Activated CD8-positive, alpha-beta T cell treated with anti-CD3 and anti-CD28 coated beads, Interleukin-2, amount 10 ng/mL, durations not matched to agents 7 days and 5 days (primary cell): ENCODE measurements around the gene ADK. TPM values are rescaled to one million over a fixed set of nuclear protein-coding genes. Genes with fewer than 3 reads are reported as not detected.
"Not testable (repeated sequence)": the region's sequence is repeated elsewhere in the genome, so short reads cannot be mapped to it uniquely, and the experiment has no call there.

ENCODE experiments used
- ATAC-seq: fragments of 150-1000 bp; cut with Tn5 transposase; one replicate; pipeline ENCODE4 v1.10.0; 2021; ENCODE audit warnings: moderate library complexity
- CTCF ChIA-PET: fragments of 350-600 bp; sonication (Branson Sonifier 250); formaldehyde crosslinking; loops from one replicate; lab custom pipeline; 2021; ENCODE audit warnings: antibody characterized with exemption; lab: Charles Lee
- POLR2A ChIA-PET: fragments of 350-600 bp; sonication (Branson Sonifier 250); formaldehyde crosslinking; loops from one replicate; lab custom pipeline; 2021; ENCODE audit warnings: antibody characterized with exemption; lab: Charles Lee
- DNase-seq: peaks from one replicate; pipeline ENCODE4 v3.0.0-alpha.2; 2020
- H3K27ac Mint-ChIP-seq: one replicate; pipeline ENCODE4 v1.8.0; 2021; ENCODE audit warnings: mild to moderate bottlenecking, mixed read lengths
- H3K27me3 Mint-ChIP-seq: one replicate; pipeline ENCODE4 v1.8.0; 2021; ENCODE audit warnings: low read depth, mixed read lengths
- H3K36me3 Mint-ChIP-seq: one replicate; pipeline ENCODE4 v1.8.0; 2021; ENCODE audit warnings: low read depth, mixed read lengths
- H3K4me1 Mint-ChIP-seq: one replicate; pipeline ENCODE4 v1.8.0; 2021; ENCODE audit warnings: low read depth, mixed read lengths
- H3K4me3 Mint-ChIP-seq: one replicate; pipeline ENCODE4 v1.8.0; 2021; ENCODE audit warnings: mild to moderate bottlenecking, mixed read lengths
- H3K9me3 Mint-ChIP-seq: one replicate; pipeline ENCODE4 v1.8.0; 2022; ENCODE audit warnings: mixed read lengths; ENCODE audit not compliant: insufficient read depth
- total RNA-seq, 2 experiments: library from RNA; stranded (reverse); gene quantifications; one replicate each; pipeline ENCODE4 v1.2.3, GENCODE V29; 2021

Gene ADK
- total RNA-seq, 2 experiments from 2014 or later: 40.2 to 42.1 TPM

GRCh38 chr10:74188617-74189016 is 37.6 kb downstream of the ADK start:
- DNase-seq, H3K36me3 Mint-ChIP-seq, H3K27me3 Mint-ChIP-seq, ATAC-seq, H3K9me3 Mint-ChIP-seq, H3K27ac Mint-ChIP-seq, H3K4me3 Mint-ChIP-seq: not testable (repeated sequence)
- POLR2A ChIA-PET: interaction anchor here (2.3 to 2.6 kb wide), 2 partner anchors 11 to 37 kb away, joined by 9 to 16 read pairs; partner anchors contain the start of genes ADK and AP3M1
- peaks cover 33% of the 10 kb centered on the region for H3K4me1 Mint-ChIP-seq
- CTCF ChIA-PET: interaction anchor here (1.3 to 2.1 kb wide), 2 partner anchors 9 to 11 kb away, joined by 4 to 11 read pairs; no protein-coding TSS in a partner anchor

GRCh38 chr10:74189999-74190421 is 39.0 kb downstream of the ADK start:
- Mint-ChIP-seq H3K4me3 (peak overlapping the region; percentile 61), H3K4me1 (peaks cover 45% of the 10 kb centered on the region), H3K27me3 (no peaks in the 10 kb centered on the region), H3K9me3 (peaks cover under 1% of the 10 kb centered on the region), H3K36me3 (peaks cover 5% of the 10 kb centered on the region), H3K27ac (peak overlapping the region; percentile 89)
- ATAC-seq: peak; percentile 87
- CTCF ChIA-PET: interaction anchor here (0.8 to 3.3 kb wide), 10 partner anchors 10 to 1040 kb away, joined by 3 to 18 read pairs (median 4); partner anchors contain the start of gene AP3M1
- POLR2A ChIA-PET: interaction anchor here (0.6 to 2.6 kb wide), 4 partner anchors 13 to 47 kb away, joined by 3 to 16 read pairs (median 7); partner anchors contain the start of genes ADK and AP3M1
- DNase-seq: peak; percentile 51

GRCh38 chr10:74190494-74190893 is 39.5 kb downstream of the ADK start:
- ChIA-PET POLR2A (interaction anchor here (0.6 to 2.6 kb wide), 4 partner anchors 13 to 47 kb away, joined by 3 to 16 read pairs (median 7); partner anchors contain the start of genes ADK and AP3M1), CTCF (interaction anchor here (0.8 to 3.3 kb wide), 8 partner anchors 12 to 1040 kb away, joined by 3 to 18 read pairs (median 5); partner anchors contain the start of gene AP3M1)
- Mint-ChIP-seq H3K9me3 (peaks cover 3% of the 10 kb centered on the region), H3K27ac (peak overlapping the region; percentile 89), H3K27me3 (no peaks in the 10 kb centered on the region), H3K36me3 (peaks cover 5% of the 10 kb centered on the region), H3K4me1 (peaks cover 47% of the 10 kb centered on the region), H3K4me3 (peak overlapping the region; percentile 61)
- no peak for ATAC-seq
- no peak for DNase-seq

- CTCF ChIA-PET: no interaction called here
- no peak for DNase-seq
- no peaks in the 10 kb centered on the region for H3K27me3 Mint-ChIP-seq
- H3K27ac Mint-ChIP-seq: peak overlapping the region; percentile 7
- POLR2A ChIA-PET: interaction anchor here (0.9 kb wide), 1 partner anchor 14 kb away, joined by 3 read pairs; no protein-coding TSS in a partner anchor
- H3K9me3 Mint-ChIP-seq: peaks cover 3% of the 10 kb centered on the region
- ATAC-seq: peak; percentile 62
- no peak overlapping the region for H3K4me3 Mint-ChIP-seq
- peaks cover 8% of the 10 kb centered on the region for H3K36me3 Mint-ChIP-seq
- peaks cover 35% of the 10 kb centered on the region for H3K4me1 Mint-ChIP-seq
Observed at GRCh38 chr10:74194545-74194944, 43.5 kb downstream of the ADK start.

GRCh38 chr10:74194999-74195398 is 44.0 kb downstream of the ADK start:
- no peak for ATAC-seq
- H3K4me3 Mint-ChIP-seq: no peak overlapping the region
- no peaks in the 10 kb centered on the region for H3K27me3 Mint-ChIP-seq
- H3K9me3 Mint-ChIP-seq: peaks cover 3% of the 10 kb centered on the region
- CTCF ChIA-PET: no interaction called here
- POLR2A ChIA-PET: interaction anchor here (0.9 kb wide), 1 partner anchor 15 kb away, joined by 3 read pairs; no protein-coding TSS in a partner anchor
- H3K4me1 Mint-ChIP-seq: peaks cover 30% of the 10 kb centered on the region
- peaks cover 8% of the 10 kb centered on the region for H3K36me3 Mint-ChIP-seq
- H3K27ac Mint-ChIP-seq: no peak overlapping the region
- no peak for DNase-seq

GRCh38 chr10:74199315-74199714 is 48.3 kb downstream of the ADK start:
- ChIA-PET POLR2A (no interaction called here), CTCF (interaction anchor here (0.7 to 0.8 kb wide), 2 partner anchors 8 to 15 kb away, joined by 3 to 4 read pairs; no protein-coding TSS in a partner anchor)
- Mint-ChIP-seq H3K36me3 (peaks cover 18% of the 10 kb centered on the region), H3K4me3 (no peak overlapping the region), H3K27me3 (no peaks in the 10 kb centered on the region), H3K9me3 (peaks cover 3% of the 10 kb centered on the region), H3K27ac (no peak overlapping the region), H3K4me1 (peaks cover 10% of the 10 kb centered on the region)
- ATAC-seq: no peak
- DNase-seq: no peak

GRCh38 chr10:74202356-74202755 is 51.3 kb downstream of the ADK start:
- ChIA-PET POLR2A (no interaction called here), CTCF (interaction anchor here (1.6 to 2.1 kb wide), 2 partner anchors 11 to 12 kb away, joined by 5 to 8 read pairs; no protein-coding TSS in a partner anchor)
- no peaks in the 10 kb centered on the region for H3K9me3 Mint-ChIP-seq

GRCh38 chr10:74206746-74207145 is 55.7 kb downstream of the ADK start:
- ATAC-seq (no peak), DNase-seq (no peak)
- Mint-ChIP-seq H3K36me3 (peaks cover 22% of the 10 kb centered on the region), H3K4me3 (no peak overlapping the region), H3K4me1 (peaks cover 2% of the 10 kb centered on the region), H3K9me3 (no peaks in the 10 kb centered on the region), H3K27ac (no peak overlapping the region), H3K27me3 (no peaks in the 10 kb centered on the region)
- POLR2A ChIA-PET: no interaction called here
- CTCF ChIA-PET: interaction anchor here (0.8 to 1.4 kb wide), 2 partner anchors 8 to 29 kb away, joined by 3 read pairs; no protein-coding TSS in a partner anchor

More at GRCh38 chr10:74202356-74202755, 51.3 kb downstream of the ADK start:
- ATAC-seq: no peak
- Mint-ChIP-seq H3K4me3 (no peak overlapping the region), H3K36me3 (peaks cover 29% of the 10 kb centered on the region), H3K4me1 (peaks cover 2% of the 10 kb centered on the region), H3K27me3 (no peaks in the 10 kb centered on the region), H3K27ac (no peak overlapping the region)
- DNase-seq: no peak

- CTCF ChIA-PET: interaction anchor here (0.6 to 1.4 kb wide), 2 partner anchors 9 to 40 kb away, joined by 3 read pairs; no protein-coding TSS in a partner anchor
- no peak for ATAC-seq
- H3K4me1 Mint-ChIP-seq: peaks cover 2% of the 10 kb centered on the region
Observed at GRCh38 chr10:74207691-74208480, 56.9 kb downstream of the ADK start.

GRCh38 chr10:74208997-74209396 is 58.0 kb downstream of the ADK start:
- Mint-ChIP-seq H3K4me3 (no peak overlapping the region), H3K9me3 (no peaks in the 10 kb centered on the region), H3K4me1 (peaks cover 4% of the 10 kb centered on the region), H3K27me3 (no peaks in the 10 kb centered on the region), H3K27ac (no peak overlapping the region), H3K36me3 (peaks cover 17% of the 10 kb centered on the region)
- ATAC-seq: no peak
- ChIA-PET CTCF (no interaction called here), POLR2A (no interaction called here)
- no peak for DNase-seq

More at GRCh38 chr10:74207691-74208480, 56.9 kb downstream of the ADK start:
- POLR2A ChIA-PET: no interaction called here
- Mint-ChIP-seq H3K9me3 (no peaks in the 10 kb centered on the region), H3K36me3 (peaks cover 20% of the 10 kb centered on the region), H3K4me3 (no peak overlapping the region), H3K27ac (no peak overlapping the region), H3K27me3 (no peaks in the 10 kb centered on the region)
- DNase-seq: no peak

- CTCF ChIA-PET: interaction anchor here (0.7 to 3.4 kb wide), 19 partner anchors 10 to 363 kb away, joined by 3 to 27 read pairs (median 5); partner anchors contain the start of genes ADK and AP3M1
- no peak for ATAC-seq
- DNase-seq: no peak
- Mint-ChIP-seq H3K4me1 (peaks cover 6% of the 10 kb centered on the region), H3K9me3 (no peaks in the 10 kb centered on the region), H3K27me3 (no peaks in the 10 kb centered on the region), H3K4me3 (no peak overlapping the region), H3K27ac (no peak overlapping the region), H3K36me3 (peaks cover 11% of the 10 kb centered on the region)
- POLR2A ChIA-PET: no interaction called here
Observed at GRCh38 chr10:74213019-74213418, 62.0 kb downstream of the ADK start.
